ENCODE data around the gene NPEPPS. TPM values are rescaled to one million over a fixed set of nuclear protein-coding genes. Genes with fewer than 3 reads are reported as not detected.

NPEPPS gene
- total and polyA plus RNA-seq, 2 donors = 53.1 to 202 TPM

Small RNA genes within 50 kb of the gene (small RNA-seq; reads per million reads assigned to genes)
- not detected for gene RF00019

Other genes starting within 250 kb of the NPEPPS start
- gene EFCAB13, start 207.2 kb upstream of the NPEPPS start, total RNA-seq = 25.0 TPM
- 1.4 TPM for gene EFCAB13, start 207.2 kb upstream of the NPEPPS start, polyA plus RNA-seq
- gene KPNB1, start 118.8 kb downstream of the NPEPPS start, total RNA-seq = 136 TPM
- 66.8 TPM for gene KPNB1, start 118.8 kb downstream of the NPEPPS start, polyA plus RNA-seq
- gene TBKBP1, start 163.1 kb downstream of the NPEPPS start, total RNA-seq = 5.5 TPM
- 19.1 TPM for gene TBKBP1, start 163.1 kb downstream of the NPEPPS start, polyA plus RNA-seq
- gene TBX21, start 202.1 kb downstream of the NPEPPS start, total RNA-seq = 0.11 TPM
- 0.25 TPM for gene TBX21, start 202.1 kb downstream of the NPEPPS start, polyA plus RNA-seq